Measurements from ENCODE around the gene NAGLU.

- TF ChIP-seq EZH2 (IDR thresholded peaks at IDR 0.05; ENCODE audit: insufficient read depth, poor library complexity, severe bottlenecking) (no peak), EZH2phosphoT487 (IDR thresholded peaks at IDR 0.05; ENCODE audit: insufficient read depth, low read depth) (no peak)
Observed at GRCh38 chr17:42507671-42508070, 28.4 kb upstream of the NAGLU start.

Measured in GM23248 (cell line).